Measurements from ENCODE around the gene DYNLT1. TPM values are rescaled to one million over a fixed set of nuclear protein-coding genes. Genes with fewer than 3 reads are reported as not detected.
"Not testable (repeated sequence)": the region's sequence is repeated elsewhere in the genome, so short reads cannot be mapped to it uniquely, and the experiment has no call there.

The DYNLT1 gene
- total RNA-seq, 1 experiment from 2014 or later = 67.6 TPM

- DNase-seq = no peak
- Histone ChIP-seq H3K27me3 (ENCODE audit: control insufficient read depth, insufficient read depth, low read length) (no peaks in the 10 kb centered on the region), H3K4me3 (ENCODE audit: insufficient read depth, low read depth, low read length) (no peak overlapping the region), H3K36me3 (replicated peaks; ENCODE audit: control insufficient read depth, insufficient read depth, low read length) (no peaks in the 10 kb centered on the region)
Observed at GRCh38 chr6:158669145-158670035, 24.8 kb upstream of the DYNLT1 start.

- DNase-seq = no peak
- Histone ChIP-seq H3K27me3 (ENCODE audit: control insufficient read depth, insufficient read depth, low read length) (no peaks in the 10 kb centered on the region), H3K36me3 (replicated peaks; ENCODE audit: control insufficient read depth, insufficient read depth, low read length) (no peaks in the 10 kb centered on the region), H3K4me3 (ENCODE audit: insufficient read depth, low read depth, low read length) (no peak overlapping the region)
Observed at GRCh38 chr6:158668707-158669103, 24.2 kb upstream of the DYNLT1 start.

GRCh38 chr6:158667360-158667981, 22.9 kb upstream of the DYNLT1 start:
- no peaks in the 10 kb centered on the region for H3K36me3 ChIP-seq (replicated peaks; ENCODE audit: control insufficient read depth, insufficient read depth, low read length)
- H3K27me3 ChIP-seq (ENCODE audit: control insufficient read depth, insufficient read depth, low read length) = no peaks in the 10 kb centered on the region
- no peak overlapping the region for H3K4me3 ChIP-seq (ENCODE audit: insufficient read depth, low read depth, low read length)
- no peak for DNase-seq

GRCh38 chr6:158666628-158667359, 22.3 kb upstream of the DYNLT1 start:
- H3K36me3 ChIP-seq (replicated peaks; ENCODE audit: control insufficient read depth, insufficient read depth, low read length) = no peaks in the 10 kb centered on the region
- DNase-seq = no peak
- no peaks in the 10 kb centered on the region for H3K27me3 ChIP-seq (ENCODE audit: control insufficient read depth, insufficient read depth, low read length)
- H3K4me3 ChIP-seq (ENCODE audit: insufficient read depth, low read depth, low read length) = no peak overlapping the region

- H3K36me3 ChIP-seq (replicated peaks; ENCODE audit: control insufficient read depth, insufficient read depth, low read length) = no peaks in the 10 kb centered on the region
Observed at GRCh38 chr6:158665332-158665731, 20.8 kb upstream of the DYNLT1 start.

GRCh38 chr6:158663625-158664165, 19.2 kb upstream of the DYNLT1 start:
- Histone ChIP-seq H3K36me3 (replicated peaks; ENCODE audit: control insufficient read depth, insufficient read depth, low read length) (no peaks in the 10 kb centered on the region), H3K4me3 (ENCODE audit: insufficient read depth, low read depth, low read length) (no peak overlapping the region), H3K27me3 (ENCODE audit: control insufficient read depth, insufficient read depth, low read length) (no peaks in the 10 kb centered on the region)
- DNase-seq = no peak

More at GRCh38 chr6:158665332-158665731, 20.8 kb upstream of the DYNLT1 start:
- no peak overlapping the region for H3K4me3 ChIP-seq (ENCODE audit: insufficient read depth, low read depth, low read length)
- no peak for DNase-seq
- H3K27me3 ChIP-seq (ENCODE audit: control insufficient read depth, insufficient read depth, low read length) = no peaks in the 10 kb centered on the region

- Histone ChIP-seq H3K27me3 (ENCODE audit: control insufficient read depth, insufficient read depth, low read length) (no peaks in the 10 kb centered on the region), H3K36me3 (replicated peaks; ENCODE audit: control insufficient read depth, insufficient read depth, low read length) (no peaks in the 10 kb centered on the region), H3K4me3 (ENCODE audit: insufficient read depth, low read depth, low read length) (no peak overlapping the region)
- no peak for DNase-seq
Observed at GRCh38 chr6:158662954-158663624, 18.5 kb upstream of the DYNLT1 start.

- Histone ChIP-seq H3K4me3 (ENCODE audit: insufficient read depth, low read depth, low read length) (no peak overlapping the region), H3K27me3 (ENCODE audit: control insufficient read depth, insufficient read depth, low read length) (no peaks in the 10 kb centered on the region), H3K36me3 (replicated peaks; ENCODE audit: control insufficient read depth, insufficient read depth, low read length) (no peaks in the 10 kb centered on the region)
- DNase-seq = no peak
Observed at GRCh38 chr6:158662607-158662953, 18.0 kb upstream of the DYNLT1 start.

- Histone ChIP-seq H3K27me3 (ENCODE audit: control insufficient read depth, insufficient read depth, low read length) (no peaks in the 10 kb centered on the region), H3K4me3 (ENCODE audit: insufficient read depth, low read depth, low read length) (no peak overlapping the region), H3K36me3 (replicated peaks; ENCODE audit: control insufficient read depth, insufficient read depth, low read length) (no peaks in the 10 kb centered on the region)
- DNase-seq = no peak
Observed at GRCh38 chr6:158661156-158661685, 16.7 kb upstream of the DYNLT1 start.

- Histone ChIP-seq H3K36me3 (replicated peaks; ENCODE audit: control insufficient read depth, insufficient read depth, low read length) (no peaks in the 10 kb centered on the region), H3K27me3 (ENCODE audit: control insufficient read depth, insufficient read depth, low read length) (no peaks in the 10 kb centered on the region), H3K4me3 (ENCODE audit: insufficient read depth, low read depth, low read length) (no peak overlapping the region)
- DNase-seq = peak; percentile 70
Observed at GRCh38 chr6:158660333-158660754, 15.8 kb upstream of the DYNLT1 start.

- DNase-seq; H3K27me3 ChIP-seq (ENCODE audit: control insufficient read depth, insufficient read depth, low read length); H3K36me3 ChIP-seq (replicated peaks; ENCODE audit: control insufficient read depth, insufficient read depth, low read length); H3K4me3 ChIP-seq (ENCODE audit: insufficient read depth, low read depth, low read length): not testable (repeated sequence)
Observed at GRCh38 chr6:158656986-158657385, 12.4 kb upstream of the DYNLT1 start.

GRCh38 chr6:158655569-158656450, 11.3 kb upstream of the DYNLT1 start:
- no peaks in the 10 kb centered on the region for H3K36me3 ChIP-seq (replicated peaks; ENCODE audit: control insufficient read depth, insufficient read depth, low read length)
- DNase-seq = no peak
- no peak overlapping the region for H3K4me3 ChIP-seq (ENCODE audit: insufficient read depth, low read depth, low read length)
- H3K27me3 ChIP-seq (ENCODE audit: control insufficient read depth, insufficient read depth, low read length) = no peaks in the 10 kb centered on the region

- DNase-seq = no peak
- no peaks in the 10 kb centered on the region for H3K27me3 ChIP-seq (ENCODE audit: control insufficient read depth, insufficient read depth, low read length)
- H3K4me3 ChIP-seq (ENCODE audit: insufficient read depth, low read depth, low read length) = no peak overlapping the region
- H3K36me3 ChIP-seq (replicated peaks; ENCODE audit: control insufficient read depth, insufficient read depth, low read length) = no peaks in the 10 kb centered on the region
Observed at GRCh38 chr6:158654960-158655489, 10.5 kb upstream of the DYNLT1 start.

Data from H7 (cell line).